Hematopoietic multipotent progenitor cell treated with erythropoietin and hydrocortisone succinate and interleukin-3 and kit ligand, for 17 days (in vitro differentiated cells): Measurements from ENCODE around the gene AOAH.

Experiments used
- DNase-seq: peaks from one replicate; pipeline ENCODE4 v3.0.0-alpha.2; 2015; ENCODE audit warnings: low spot score

The AOAH gene, protein sequence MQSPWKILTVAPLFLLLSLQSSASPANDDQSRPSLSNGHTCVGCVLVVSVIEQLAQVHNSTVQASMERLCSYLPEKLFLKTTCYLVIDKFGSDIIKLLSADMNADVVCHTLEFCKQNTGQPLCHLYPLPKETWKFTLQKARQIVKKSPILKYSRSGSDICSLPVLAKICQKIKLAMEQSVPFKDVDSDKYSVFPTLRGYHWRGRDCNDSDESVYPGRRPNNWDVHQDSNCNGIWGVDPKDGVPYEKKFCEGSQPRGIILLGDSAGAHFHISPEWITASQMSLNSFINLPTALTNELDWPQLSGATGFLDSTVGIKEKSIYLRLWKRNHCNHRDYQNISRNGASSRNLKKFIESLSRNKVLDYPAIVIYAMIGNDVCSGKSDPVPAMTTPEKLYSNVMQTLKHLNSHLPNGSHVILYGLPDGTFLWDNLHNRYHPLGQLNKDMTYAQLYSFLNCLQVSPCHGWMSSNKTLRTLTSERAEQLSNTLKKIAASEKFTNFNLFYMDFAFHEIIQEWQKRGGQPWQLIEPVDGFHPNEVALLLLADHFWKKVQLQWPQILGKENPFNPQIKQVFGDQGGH

DNA sequence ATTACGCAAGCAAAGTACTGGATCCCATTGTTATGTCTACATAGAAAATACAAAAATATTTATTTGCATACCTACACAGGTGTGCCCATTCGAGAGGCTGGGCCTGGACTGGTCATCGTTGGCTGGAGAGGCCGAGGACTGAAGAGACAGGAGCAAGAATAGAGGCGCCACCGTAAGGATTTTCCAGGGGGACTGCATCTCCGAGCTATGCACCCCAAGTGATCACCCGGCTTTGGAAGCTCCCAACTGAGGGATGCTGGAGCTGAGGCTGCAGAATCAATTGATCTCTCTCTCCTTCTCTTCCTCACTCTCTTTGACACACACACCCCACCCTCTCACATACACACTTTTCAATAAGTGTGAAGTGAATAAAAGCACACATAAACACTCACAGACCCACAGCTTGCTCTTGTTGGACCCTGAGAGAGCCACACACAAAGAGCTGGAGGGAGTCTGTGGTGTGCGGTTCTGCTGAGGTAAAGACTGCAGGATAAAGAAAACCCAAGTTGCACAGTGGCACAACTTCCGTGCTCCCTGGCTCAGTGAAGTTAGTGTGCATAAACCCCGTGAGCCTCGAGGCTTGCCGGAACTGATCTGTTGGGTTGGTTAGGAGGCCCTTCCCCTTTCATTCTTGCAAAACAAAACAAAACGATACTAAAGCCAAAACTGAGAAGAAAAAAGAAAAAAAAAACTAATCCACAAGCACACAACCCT, at the start of gene AOAH:
Gene AOAH (minus strand): TSS at position 544 of the 714 bp plus-strand sequence. CDS start 346 bp downstream, at position 198.
- no peak for DNase-seq

DNA sequence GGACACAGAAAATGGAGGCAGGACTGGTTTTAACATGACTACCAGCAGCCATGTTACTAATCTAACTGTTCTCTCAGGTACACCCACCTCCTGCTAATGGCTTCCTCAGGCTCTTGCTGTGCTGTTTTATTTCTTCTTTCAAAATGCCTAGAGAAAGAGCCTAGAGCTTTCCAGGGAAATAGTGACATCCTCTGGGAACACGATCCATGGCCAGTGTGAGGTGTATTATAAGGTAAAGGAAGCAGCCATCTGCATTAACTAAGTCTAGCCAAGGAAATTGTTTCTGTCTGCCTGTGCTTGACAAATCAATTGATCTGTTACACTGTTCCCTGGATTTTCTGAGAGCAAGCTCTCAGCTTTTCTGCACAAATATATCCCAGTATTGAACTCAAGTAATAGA, 42.2 kb upstream of the AOAH start:
- DNase-seq = no peak

DNA sequence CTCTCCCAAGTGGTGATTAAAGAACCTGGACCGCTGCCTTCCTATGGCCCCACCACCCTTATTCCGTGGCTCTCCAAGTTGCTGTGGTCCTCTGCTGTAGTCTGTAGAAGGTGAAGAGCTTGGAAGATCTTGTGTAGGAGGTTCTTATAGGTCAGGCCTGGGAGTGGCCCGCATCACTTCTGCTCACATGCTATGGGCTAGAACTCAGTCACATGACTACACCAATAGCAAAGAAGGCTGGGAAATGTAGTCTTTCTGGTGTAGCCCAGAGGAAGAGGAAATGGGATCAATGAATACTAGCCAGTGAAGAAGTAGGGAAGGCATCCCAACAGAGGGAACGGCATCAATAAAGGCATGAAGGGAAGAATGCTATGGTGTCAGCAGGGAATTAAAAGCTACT, 41.3 kb upstream of the AOAH start:
- DNase-seq = no peak

DNA sequence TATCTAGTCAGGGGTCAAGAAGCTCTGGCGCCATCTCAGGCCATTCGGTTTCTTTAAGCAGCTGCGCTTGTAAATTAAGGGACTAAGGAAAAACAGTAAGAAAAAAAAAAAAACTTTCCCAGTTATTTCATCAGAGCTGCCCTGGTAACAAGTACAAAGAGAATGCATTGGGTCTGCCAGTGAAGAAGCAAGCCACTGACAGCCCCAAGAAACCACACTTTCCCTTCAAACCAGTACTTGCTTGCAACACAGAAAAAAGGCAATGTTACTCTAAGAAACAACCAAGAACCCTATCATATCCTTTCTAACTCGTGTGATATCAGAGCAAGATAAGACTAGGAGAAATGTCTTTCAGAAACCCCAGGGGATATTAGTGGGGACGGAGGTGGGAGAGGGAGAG, 40.6 kb upstream of the AOAH start:
- DNase-seq = no peak

DNA sequence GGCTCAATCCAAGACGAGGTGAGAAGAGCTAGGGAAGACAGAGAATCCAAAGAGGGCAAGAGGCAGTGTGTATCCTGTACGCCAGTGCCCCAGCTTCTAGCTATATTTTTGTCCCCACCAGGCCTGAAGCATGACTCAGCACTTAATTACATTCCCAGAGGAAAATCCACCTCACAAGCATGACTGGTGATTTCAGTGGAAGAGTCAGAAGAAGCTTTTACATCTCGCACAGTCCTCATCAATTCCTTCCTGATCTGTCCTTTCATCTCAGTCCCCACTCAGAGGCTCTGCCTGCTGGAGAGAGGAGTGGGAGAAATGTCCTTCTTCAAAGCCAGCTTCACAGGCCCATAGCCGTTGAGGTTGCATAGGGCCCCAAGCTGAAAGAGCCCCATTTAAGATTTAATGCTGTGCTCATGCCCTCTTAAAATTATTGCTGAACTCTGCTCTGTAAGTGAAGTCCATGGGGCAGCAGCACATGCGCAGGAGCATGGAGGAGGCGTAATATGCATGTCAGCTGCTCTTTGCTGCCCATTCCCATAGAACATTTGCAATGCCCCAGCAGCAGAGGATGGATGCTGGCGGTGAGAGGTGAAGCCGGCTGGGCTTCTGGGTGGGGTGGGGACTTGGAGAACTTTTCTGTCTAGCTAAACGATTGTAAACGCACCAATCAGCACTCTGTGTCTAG, 39.0 kb upstream of the AOAH start:
- DNase-seq = no peak

DNA sequence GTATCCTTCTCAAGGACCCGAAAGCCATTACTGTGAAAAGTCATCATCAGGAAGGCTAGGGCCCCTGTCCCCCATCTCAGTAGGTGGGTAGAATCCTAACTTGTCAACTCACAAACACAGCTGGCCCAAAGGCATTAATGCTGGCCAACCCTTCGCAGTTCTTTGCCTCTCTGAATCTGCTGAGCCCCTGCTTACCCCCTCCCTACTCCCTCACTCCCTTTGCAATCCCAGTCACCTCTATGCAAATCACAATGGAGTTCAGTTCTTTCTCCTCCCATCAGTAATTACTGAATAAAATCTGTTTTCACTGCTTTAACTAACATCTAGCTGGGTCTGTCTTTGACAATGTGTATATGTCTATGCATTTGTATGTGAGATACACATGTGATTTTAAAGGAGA, 38.1 kb upstream of the AOAH start:
- no peak for DNase-seq

DNA sequence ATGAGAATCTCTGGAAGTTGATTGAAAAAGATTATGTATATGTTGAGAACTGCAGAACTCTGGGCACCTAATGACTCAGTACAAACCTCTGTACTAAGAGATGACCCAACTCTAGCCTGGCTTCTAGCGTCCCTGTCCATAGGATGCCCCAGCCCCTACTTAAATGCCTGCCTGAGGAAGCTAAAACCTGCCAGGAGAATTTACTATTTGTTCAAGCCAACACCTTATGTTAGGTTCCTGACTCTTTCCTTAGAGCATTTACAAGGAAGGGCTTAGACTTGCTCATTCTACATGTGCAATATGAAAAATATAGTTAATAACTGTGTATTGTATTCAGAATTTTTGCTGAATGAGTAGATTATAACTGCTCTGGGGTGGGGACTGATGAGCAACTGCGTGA, 37.5 kb upstream of the AOAH start:
- DNase-seq = no peak

DNA sequence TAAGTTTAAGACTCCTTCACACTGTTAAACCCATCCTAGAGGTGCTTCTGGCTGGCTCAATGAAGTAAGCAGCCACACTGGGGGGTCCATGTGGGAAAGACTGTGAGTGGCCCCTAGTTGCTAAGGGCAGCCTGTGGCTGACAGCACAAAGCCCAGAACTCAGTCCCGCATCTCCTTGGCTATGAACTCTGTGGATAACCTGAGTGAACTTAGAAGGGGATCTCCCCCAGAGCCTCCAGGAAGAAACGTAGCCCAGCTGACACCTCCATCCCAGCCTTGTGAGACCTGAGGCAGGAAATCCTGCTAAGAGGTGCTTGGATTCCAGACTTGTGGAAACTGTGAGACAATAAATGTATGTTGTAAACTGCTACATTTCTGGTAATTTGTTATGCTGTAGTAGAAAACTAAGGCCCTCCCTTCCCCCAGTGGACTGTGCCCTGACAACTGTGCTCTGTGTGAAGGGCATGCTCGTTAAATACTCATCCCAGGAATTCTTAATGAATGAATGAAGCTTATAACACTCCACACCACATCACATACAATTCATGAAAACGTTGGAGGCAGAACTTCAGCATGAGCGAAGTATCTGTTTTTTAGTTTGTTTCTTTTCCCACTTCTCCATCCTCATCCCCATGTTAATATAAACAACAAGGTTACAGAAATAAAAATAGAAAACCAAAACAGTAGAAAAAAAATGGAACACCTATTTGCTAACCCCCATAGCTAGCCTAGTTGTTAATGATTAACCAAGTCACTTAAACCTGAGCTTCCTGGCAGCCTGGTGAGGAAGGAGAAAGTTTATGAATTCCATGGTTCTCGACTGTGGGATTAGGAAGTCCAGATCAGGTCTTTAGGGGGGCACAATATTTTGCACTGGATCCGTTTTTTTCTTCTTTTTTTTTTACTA, 36.8 kb upstream of the AOAH start:
- no peak for DNase-seq

DNA sequence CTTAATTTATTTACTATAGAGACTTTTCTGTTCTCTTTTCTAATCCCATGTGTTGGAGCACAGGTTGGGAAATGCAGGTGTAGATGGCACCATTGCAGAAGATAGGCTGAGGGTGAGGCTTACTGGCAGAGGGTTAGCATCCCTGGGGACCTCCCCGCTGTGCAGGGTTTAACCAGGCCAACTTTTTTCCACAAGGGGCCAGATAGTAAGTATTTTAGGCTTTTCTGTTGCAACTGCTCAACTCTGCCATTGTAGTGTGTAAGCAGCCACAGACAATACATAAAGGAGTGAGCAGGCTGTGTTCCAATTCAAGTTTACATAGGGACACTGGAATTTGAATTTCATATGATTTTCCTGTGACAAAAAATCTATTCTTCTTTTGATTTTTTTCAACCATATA, 34.6 kb upstream of the AOAH start:
- DNase-seq = no peak

DNA sequence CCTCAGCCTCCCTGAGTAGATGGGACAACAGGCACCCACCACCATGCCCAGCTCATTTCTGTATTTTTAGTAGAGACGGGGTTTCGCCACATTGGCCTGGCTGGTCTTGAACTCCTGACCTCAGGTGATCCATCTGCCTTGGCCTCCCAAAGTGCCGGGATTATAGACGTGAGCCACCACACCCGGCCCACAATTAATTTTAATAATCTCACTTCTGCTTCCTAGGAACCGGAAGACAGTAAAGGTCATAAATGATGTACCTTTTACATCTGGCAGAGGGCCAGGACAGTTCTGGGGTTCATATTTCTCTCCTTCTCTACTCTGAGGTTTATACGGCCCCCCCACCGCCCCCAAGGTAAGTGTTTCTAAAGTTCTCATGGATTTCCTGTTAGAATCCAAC, 31.2 kb upstream of the AOAH start:
- no peak for DNase-seq

DNA sequence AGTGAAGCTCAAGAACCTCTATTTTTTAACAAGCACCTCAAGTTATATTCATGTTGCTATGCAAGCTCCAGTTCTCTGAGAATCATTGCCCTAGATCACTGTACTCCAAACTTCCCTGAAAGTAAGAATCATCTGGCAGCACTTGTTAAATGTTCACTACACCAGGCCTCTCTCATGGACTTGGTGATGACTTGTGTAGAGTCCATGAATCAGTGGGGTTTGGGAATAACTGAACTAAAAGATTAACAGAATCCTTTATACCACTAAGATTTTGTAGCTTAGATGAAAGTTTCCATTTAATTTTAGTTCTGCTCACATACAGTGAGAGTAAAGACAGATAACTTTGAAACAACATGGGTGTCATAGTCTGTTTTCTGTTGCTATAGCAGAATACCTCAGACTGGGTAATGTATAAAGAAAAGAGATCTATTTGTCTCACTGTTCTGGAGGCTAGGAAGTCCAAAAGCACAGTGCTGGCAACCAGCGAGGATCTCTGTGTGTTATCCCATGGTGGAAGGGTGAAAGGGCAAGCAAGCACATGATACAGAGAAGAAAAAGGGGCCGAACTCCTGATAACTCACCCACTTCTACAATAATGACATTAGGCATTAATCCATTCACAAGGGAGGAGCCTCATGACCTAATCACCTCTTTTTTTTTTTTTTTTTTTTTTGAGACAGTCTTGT, 27.9 kb upstream of the AOAH start:
- no peak for DNase-seq

DNA sequence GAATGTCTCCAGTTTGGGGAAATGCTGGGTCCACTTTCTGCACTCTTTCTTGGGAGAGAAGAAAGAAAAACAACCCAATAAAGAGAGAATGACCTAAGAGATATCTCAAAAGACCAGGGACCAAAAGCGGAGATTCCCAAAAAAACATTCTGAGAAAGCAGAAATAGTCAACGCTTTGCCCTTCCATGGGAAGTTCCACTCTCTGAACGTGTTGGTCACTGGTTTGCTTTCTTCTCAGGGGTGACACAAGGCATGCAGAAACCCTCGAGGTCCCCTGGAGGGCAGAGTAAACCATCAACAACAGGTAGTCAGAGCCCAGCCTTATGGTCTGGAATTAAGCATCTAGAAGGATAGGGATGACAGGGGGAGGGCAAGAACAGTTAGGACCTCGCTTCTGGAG, 26.2 kb upstream of the AOAH start:
- no peak for DNase-seq

DNA sequence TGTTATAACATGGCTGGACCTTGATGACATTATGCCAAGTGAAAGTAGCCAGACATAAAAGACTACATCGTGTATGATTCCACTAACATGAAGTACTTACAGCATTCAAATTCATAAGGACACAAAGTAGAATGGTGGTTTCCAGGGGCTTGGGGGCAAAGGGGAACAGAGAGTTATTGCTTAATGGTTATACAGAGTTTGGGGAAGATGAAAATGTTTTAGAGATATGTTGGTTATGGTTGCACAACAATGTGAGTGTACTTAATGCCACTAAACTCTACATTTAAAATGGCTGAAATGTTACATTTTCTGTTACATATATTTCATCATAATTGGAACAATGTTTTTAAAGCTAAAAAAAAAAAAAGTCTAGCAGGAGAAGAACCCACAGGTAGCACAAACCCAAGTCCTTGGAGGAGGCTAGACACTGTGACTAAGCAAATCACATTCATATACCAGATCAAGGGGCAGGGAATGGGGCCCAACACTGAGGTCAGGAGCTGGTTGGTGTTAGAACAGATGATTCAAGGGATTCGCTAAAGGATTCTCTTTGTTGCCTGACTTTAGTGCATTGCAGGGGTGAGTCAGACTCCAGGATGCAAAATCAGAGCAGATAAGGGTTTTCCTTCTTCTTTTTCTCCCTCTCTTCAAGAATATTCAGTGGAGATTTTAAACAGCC, 25.1 kb upstream of the AOAH start:
- DNase-seq = no peak

DNA sequence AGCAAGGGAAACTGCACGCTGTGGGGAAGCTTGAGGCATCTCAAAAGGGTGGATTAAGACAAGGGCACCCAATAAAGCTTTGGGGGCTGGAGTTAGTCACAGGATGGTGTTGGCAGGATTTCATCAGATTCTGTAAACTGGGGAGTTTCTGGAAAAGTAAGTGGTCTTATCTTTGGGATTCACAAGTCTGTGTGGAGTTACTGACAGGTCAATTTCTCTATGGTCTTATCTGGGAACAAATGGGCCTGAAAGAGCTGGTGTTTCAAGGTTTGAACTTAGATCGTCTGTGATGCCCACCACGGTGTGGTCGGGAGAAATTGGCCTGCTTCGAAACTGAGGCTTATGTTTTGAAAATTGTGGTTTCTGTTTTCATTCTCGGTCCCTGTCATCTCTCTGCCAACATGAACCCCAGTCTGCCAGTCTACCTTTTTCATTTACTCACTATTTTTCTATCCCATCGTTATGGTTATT, 23.8 kb upstream of the AOAH start:
- no peak for DNase-seq

DNA sequence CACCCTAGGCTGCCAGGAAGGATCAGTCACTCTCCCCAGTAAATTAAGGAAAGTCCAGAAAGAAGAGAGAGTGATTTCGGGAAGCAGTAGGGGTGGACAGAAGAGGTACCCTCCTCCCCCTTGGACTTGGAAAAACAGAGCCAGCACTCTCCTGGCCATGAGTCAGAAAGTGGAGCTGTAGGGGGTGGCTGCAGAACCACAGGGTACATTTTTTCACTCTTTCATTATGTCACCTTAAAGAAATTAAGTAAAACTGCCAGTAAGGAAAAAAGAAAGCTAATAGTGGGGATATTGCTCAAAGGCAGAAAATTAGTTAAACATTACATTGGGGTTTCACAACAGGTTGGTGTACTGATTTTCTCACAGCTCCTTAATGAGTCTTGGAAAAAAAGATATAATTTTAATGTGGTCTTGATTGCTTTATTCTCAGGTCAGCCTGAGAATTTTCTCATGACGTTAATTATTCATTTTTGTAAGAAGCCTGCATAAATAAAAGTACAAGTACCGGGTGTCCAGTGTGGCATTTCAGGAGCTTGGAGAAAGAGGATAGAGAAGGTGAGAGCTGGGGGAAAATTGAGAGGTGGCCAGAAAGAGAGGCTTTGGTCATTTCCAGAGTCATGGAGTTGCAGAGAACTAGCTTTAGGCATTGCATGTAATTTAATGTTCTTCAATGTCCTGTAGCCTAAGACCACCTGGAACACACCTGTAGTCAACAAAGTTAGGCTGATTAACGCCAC, 23.2 kb upstream of the AOAH start:
- no peak for DNase-seq

DNA sequence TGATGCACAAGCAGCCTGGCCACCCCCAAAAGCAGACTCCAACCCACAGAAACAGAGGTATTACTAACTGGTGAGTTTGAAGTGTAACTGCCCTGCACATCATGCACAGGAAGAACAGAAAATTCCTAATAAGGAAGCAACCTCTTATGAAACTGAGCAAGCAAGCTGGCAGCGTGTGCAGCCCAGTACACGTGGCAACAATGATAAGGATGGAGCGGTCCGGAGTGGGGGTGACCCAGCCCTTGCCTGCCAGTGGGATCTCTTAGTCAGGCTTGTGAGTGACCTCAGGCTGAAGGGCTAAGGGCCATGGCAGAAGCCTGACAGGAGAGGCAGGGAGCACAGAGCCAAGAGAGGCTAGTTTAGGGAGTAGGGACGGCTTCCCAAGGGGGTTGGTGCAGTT, 22.1 kb upstream of the AOAH start:
- no peak for DNase-seq

DNA sequence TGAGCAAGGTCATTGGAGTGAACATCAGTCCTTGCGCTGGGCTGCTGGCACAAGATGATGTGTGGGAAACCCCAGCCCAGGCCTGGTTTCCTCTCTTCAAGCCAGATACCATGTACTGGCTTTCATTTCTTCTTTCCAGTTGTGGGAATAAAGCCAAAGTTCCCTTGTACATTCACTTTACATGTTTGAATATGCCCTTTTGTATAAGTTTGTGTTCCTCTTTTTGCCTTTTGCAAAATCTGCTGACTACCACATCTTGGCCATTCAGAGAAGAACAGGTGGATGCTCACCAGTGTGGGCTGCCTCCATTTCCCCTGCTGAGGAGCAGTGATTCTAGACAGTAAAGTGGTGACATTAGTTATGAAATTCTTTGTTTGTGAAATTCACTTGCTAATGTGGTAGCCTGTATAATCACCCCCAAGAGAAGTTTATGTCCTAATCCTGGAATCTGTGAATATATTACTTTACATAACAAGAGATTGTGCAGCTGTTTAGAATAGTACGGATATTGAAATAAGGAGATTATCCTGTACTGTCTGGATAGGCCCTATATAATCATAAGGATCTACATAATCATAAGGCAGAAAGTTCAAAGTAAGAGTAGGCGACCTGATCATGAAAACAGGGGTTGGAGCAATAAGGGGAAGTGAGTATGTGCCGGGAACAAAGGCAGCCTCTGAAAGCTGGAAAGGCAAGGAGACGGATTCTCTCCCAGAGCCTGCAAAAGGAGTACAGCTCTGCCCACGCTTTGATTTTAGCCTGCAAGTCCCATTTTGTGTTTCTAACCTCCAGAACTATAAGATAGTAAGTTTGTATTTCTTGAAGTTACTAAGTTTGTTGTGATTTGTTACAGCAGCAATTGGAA, 18.8 kb upstream of the AOAH start:
- no peak for DNase-seq

DNA sequence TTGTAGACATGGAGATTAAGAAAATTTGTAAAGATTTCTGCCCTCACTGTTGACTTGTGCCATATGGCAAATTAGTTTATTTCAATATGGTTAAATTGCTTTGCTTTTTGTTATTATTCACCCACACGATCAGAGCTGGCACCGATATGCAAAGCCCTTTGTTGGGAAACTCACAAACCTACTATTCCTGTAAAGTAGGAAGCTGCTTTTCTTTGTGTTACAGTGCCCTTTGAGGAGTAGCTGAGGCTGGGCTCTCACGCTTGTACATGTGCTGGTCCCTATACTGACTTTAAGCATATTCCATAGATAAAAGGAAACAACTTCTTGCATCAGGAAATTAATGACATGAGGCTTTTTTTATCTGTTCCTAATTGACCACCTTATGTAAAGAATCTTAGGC, 17.6 kb upstream of the AOAH start:
- DNase-seq = no peak

DNA sequence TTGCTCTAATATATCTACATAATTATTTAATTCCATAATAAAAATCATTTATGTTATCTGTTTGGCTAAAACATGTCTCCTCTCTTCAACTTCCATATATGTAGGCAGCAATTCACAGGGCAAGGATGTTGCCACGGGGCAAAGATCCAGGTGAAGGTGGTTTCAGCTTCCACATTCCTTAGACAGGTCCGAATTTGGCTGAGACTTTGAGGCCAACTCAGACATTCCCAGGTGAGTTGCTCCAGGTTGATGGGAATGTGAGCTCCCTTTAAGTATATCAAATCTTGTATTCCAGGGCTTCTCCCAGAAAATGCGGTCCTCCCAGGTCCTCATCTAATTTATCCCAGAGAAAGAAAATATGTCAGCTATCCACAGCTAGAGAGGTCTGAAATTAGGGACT, 15.1 kb upstream of the AOAH start:
- DNase-seq = no peak
